ENCODE data around the gene OXA1L. TPM values are rescaled to one million over a fixed set of nuclear protein-coding genes. Genes with fewer than 3 reads are reported as not detected.
"Not testable (repeated sequence)": the region's sequence is repeated elsewhere in the genome, so short reads cannot be mapped to it uniquely, and the experiment has no call there.

OXA1L gene
- total RNA-seq, 1 donor from 2014 or later: 81.2 TPM

DNA sequence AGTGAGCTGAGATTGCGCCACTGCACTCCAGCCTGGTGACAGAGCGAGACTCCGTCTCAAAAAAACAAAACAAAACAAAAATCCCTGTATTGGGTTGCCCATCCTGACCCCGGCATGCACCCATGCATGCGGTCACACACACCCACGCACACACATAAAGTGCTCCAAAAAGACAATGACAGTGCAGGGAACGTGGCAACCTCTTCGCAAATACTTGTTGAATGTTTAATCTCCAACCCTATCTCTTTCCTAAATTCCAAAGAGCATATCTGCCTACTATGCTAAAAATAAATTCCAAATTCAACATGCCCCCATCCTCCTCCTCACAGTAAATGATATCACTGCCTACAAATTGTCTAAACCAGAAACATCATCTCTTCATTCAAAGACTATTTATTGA lies 35.2 kb downstream of the OXA1L start:
- DNase-seq (ENCODE audit: low read depth) (no peak), FAIRE-seq (no peak)
- no peaks in the 10 kb centered on the region for H3K79me2 ChIP-seq (ENCODE audit: insufficient read depth, low read length)

DNA sequence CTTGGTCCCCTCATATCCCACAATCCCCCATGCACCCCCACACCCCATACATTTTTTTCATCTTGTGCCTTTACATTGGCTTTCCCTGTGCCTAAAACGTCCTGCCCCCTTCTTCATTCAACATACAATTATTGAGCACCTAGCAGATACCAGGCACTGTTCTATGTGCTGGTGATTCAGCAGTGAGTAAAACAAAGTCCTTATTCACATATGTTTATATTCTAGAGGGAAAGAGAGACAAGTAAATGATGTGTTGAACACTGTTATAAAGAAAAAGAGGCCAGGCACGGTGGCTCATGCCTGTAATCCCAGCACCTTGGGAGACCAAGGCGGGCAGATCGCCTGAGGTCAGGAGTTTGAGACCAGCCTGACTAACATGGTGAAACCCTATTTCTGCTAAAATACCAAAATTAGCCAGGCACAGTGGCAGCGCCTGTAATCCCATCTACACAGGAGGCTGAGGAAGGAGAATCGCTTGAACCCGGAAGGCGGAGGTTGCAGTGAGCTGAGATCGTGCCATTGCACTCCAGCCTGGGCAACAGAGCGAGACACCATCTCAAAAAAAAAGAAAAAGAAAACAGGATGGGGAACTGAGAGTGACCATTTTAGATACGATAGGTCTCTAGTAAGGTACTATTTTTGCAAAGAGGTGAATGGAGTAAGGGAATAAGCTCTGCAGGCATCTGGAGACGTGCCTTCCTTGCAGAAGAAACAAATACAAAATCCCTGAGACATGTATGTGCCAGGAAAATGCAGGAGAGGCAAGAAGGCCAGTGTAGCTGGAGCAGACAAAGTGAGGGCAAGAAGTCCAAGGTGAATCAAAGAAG lies 36.6 kb downstream of the OXA1L start:
- H3K4me3 Mint-ChIP-seq (ENCODE audit: unreplicated experiment): no peak overlapping the region
- DNase-seq (ENCODE audit: low read depth) (no peak), FAIRE-seq (no peak)
- H3K4me2 ChIP-seq (ENCODE audit: low read length): no peak overlapping the region
- no peak overlapping the region for H3K9ac ChIP-seq (ENCODE audit: low read length)
- TF ChIP-seq CTCF (IDR thresholded peaks at IDR 0.05; ENCODE audit: insufficient read depth, low read depth, low read length) (no peak), EZH2 (IDR thresholded peaks at IDR 0.05; ENCODE audit: insufficient read depth, low read length) (no peak)
- H3K36me3 ChIP-seq (ENCODE audit: insufficient read depth, low read length): no peaks in the 10 kb centered on the region
- no peak overlapping the region for H3K27ac Mint-ChIP-seq (ENCODE audit: unreplicated experiment)
- H2AFZ ChIP-seq (ENCODE audit: low read depth, low read length): no peak overlapping the region
- H3K4me1 ChIP-seq (ENCODE audit: insufficient read depth, low read length): no peaks in the 10 kb centered on the region
- H3K9me3 Mint-ChIP-seq (ENCODE audit: unreplicated experiment): peaks cover 3% of the 10 kb centered on the region
- H3K79me2 ChIP-seq (ENCODE audit: insufficient read depth, low read length): no peaks in the 10 kb centered on the region
- peaks cover 2% of the 10 kb centered on the region for H3K4me1 Mint-ChIP-seq (ENCODE audit: low read depth, unreplicated experiment)
- H3K27me3 ChIP-seq (ENCODE audit: insufficient read depth, low read length): peaks cover 6% of the 10 kb centered on the region
- H3K4me3 ChIP-seq (ENCODE audit: insufficient read depth, low read depth, low read length): no peak overlapping the region
- no peaks in the 10 kb centered on the region for H3K9me3 ChIP-seq (ENCODE audit: insufficient read depth, low read depth, low read length)
- no peak overlapping the region for H3K27ac ChIP-seq (ENCODE audit: low read depth, low read length)
- peaks cover 3% of the 10 kb centered on the region for H3K27me3 Mint-ChIP-seq (ENCODE audit: low read depth, unreplicated experiment)
- no peaks in the 10 kb centered on the region for H4K20me1 ChIP-seq (ENCODE audit: insufficient read depth, low read length)
- H3K36me3 Mint-ChIP-seq (ENCODE audit: low read depth, unreplicated experiment): peaks cover 2% of the 10 kb centered on the region

More for the DNA sequence above, 35.2 kb downstream of the OXA1L start:
- peaks cover 3% of the 10 kb centered on the region for H3K27me3 Mint-ChIP-seq (ENCODE audit: low read depth, unreplicated experiment)
- no peaks in the 10 kb centered on the region for H3K4me1 Mint-ChIP-seq (ENCODE audit: low read depth, unreplicated experiment)
- Histone ChIP-seq H3K9ac (ENCODE audit: low read length) (no peak overlapping the region), H3K27me3 (ENCODE audit: insufficient read depth, low read length) (peaks cover 15% of the 10 kb centered on the region), H4K20me1 (ENCODE audit: insufficient read depth, low read length) (no peaks in the 10 kb centered on the region), H3K4me1 (ENCODE audit: insufficient read depth, low read length) (no peaks in the 10 kb centered on the region), H2AFZ (ENCODE audit: low read depth, low read length) (no peak overlapping the region), H3K9me3 (ENCODE audit: insufficient read depth, low read depth, low read length) (no peaks in the 10 kb centered on the region), H3K36me3 (ENCODE audit: insufficient read depth, low read length) (no peaks in the 10 kb centered on the region), H3K4me2 (ENCODE audit: low read length) (no peak overlapping the region), H3K27ac (ENCODE audit: low read depth, low read length) (no peak overlapping the region), H3K4me3 (ENCODE audit: insufficient read depth, low read depth, low read length) (no peak overlapping the region)
- H3K36me3 Mint-ChIP-seq (ENCODE audit: low read depth, unreplicated experiment): peaks cover 2% of the 10 kb centered on the region
- peaks cover 3% of the 10 kb centered on the region for H3K9me3 Mint-ChIP-seq (ENCODE audit: unreplicated experiment)
- no peak overlapping the region for H3K4me3 Mint-ChIP-seq (ENCODE audit: unreplicated experiment)
- no peak overlapping the region for H3K27ac Mint-ChIP-seq (ENCODE audit: unreplicated experiment)
- TF ChIP-seq EZH2 (IDR thresholded peaks at IDR 0.05; ENCODE audit: insufficient read depth, low read length): no peak
- no peak for TF ChIP-seq CTCF (IDR thresholded peaks at IDR 0.05; ENCODE audit: insufficient read depth, low read depth, low read length)

DNA sequence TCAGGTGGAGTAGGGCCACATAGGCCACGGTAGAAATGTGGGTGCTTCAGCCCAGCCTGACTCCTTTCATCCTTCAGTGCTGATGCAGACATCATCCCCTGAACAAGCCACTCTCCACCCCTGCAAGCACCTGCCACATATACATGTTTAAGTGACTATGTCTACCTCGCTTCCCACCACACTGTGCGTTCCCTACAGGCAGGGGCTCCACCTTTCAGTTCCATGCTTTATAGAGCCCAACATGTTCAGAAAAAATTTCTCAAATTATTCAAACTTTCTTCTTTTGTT lies 37.1 kb downstream of the OXA1L start:
- Histone ChIP-seq H2AFZ (ENCODE audit: low read depth, low read length) (no peak overlapping the region), H3K9ac (ENCODE audit: low read length) (no peak overlapping the region), H3K4me1 (ENCODE audit: insufficient read depth, low read length) (no peaks in the 10 kb centered on the region), H3K4me3 (ENCODE audit: insufficient read depth, low read depth, low read length) (no peak overlapping the region), H3K27ac (ENCODE audit: low read depth, low read length) (no peak overlapping the region), H3K4me2 (ENCODE audit: low read length) (no peak overlapping the region), H4K20me1 (ENCODE audit: insufficient read depth, low read length) (no peaks in the 10 kb centered on the region), H3K36me3 (ENCODE audit: insufficient read depth, low read length) (no peaks in the 10 kb centered on the region), H3K79me2 (ENCODE audit: insufficient read depth, low read length) (no peaks in the 10 kb centered on the region), H3K9me3 (ENCODE audit: insufficient read depth, low read depth, low read length) (no peaks in the 10 kb centered on the region), H3K27me3 (ENCODE audit: insufficient read depth, low read length) (peaks cover 2% of the 10 kb centered on the region)
- Mint-ChIP-seq H3K27ac (ENCODE audit: unreplicated experiment) (no peak overlapping the region), H3K4me3 (ENCODE audit: unreplicated experiment) (no peak overlapping the region), H3K36me3 (ENCODE audit: low read depth, unreplicated experiment) (peaks cover 2% of the 10 kb centered on the region), H3K9me3 (ENCODE audit: unreplicated experiment) (peaks cover 4% of the 10 kb centered on the region), H3K27me3 (ENCODE audit: low read depth, unreplicated experiment) (peaks cover 3% of the 10 kb centered on the region), H3K4me1 (ENCODE audit: low read depth, unreplicated experiment) (peaks cover 2% of the 10 kb centered on the region)
- no peak for TF ChIP-seq CTCF (IDR thresholded peaks at IDR 0.05; ENCODE audit: insufficient read depth, low read depth, low read length)
- no peak for TF ChIP-seq EZH2 (IDR thresholded peaks at IDR 0.05; ENCODE audit: insufficient read depth, low read length)
- DNase-seq (ENCODE audit: low read depth): no peak
- FAIRE-seq: no peak

DNA sequence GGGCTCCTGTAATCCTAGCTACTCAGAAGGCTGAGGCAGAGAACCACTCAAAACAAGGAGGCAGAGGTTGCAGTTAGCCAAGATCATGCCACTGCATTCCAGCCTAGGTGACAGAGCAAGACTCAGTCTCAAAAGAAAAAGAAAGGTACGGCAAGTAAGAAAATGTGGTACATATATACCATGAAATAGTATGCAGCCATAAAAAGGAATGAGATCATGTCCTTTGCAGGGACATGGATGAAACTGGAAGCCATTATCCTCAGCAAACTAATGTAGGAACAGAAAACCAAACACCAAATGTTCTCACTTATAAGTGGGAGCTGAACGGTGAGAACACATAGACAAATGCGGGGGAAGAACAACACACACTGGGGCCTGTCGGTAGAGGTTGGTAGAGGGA lies 38.7 kb downstream of the OXA1L start:
- DNase-seq (ENCODE audit: low read depth); H3K4me3 Mint-ChIP-seq (ENCODE audit: unreplicated experiment); H3K4me2 ChIP-seq (ENCODE audit: low read length); H3K36me3 ChIP-seq (ENCODE audit: insufficient read depth, low read length); H3K27ac ChIP-seq (ENCODE audit: low read depth, low read length); H3K9me3 Mint-ChIP-seq (ENCODE audit: unreplicated experiment); H3K9me3 ChIP-seq (ENCODE audit: insufficient read depth, low read depth, low read length); H3K36me3 Mint-ChIP-seq (ENCODE audit: low read depth, unreplicated experiment); H3K4me1 Mint-ChIP-seq (ENCODE audit: low read depth, unreplicated experiment); H3K27ac Mint-ChIP-seq (ENCODE audit: unreplicated experiment); H3K9ac ChIP-seq (ENCODE audit: low read length); H3K27me3 ChIP-seq (ENCODE audit: insufficient read depth, low read length); H3K4me3 ChIP-seq (ENCODE audit: insufficient read depth, low read depth, low read length); H3K79me2 ChIP-seq (ENCODE audit: insufficient read depth, low read length); H3K4me1 ChIP-seq (ENCODE audit: insufficient read depth, low read length); H4K20me1 ChIP-seq (ENCODE audit: insufficient read depth, low read length); H3K27me3 Mint-ChIP-seq (ENCODE audit: low read depth, unreplicated experiment); FAIRE-seq; H2AFZ ChIP-seq (ENCODE audit: low read depth, low read length): not testable (repeated sequence)
